ENCODE data around the gene FAM184A. TPM values are rescaled to one million over a fixed set of nuclear protein-coding genes. Genes with fewer than 3 reads are reported as not detected.

The FAM184A gene
- polyA plus RNA-seq, 1 donor (not counting 4 experiments of a cell fraction or from before 2014, with no cell fraction given), result 0.20 TPM

DNA sequence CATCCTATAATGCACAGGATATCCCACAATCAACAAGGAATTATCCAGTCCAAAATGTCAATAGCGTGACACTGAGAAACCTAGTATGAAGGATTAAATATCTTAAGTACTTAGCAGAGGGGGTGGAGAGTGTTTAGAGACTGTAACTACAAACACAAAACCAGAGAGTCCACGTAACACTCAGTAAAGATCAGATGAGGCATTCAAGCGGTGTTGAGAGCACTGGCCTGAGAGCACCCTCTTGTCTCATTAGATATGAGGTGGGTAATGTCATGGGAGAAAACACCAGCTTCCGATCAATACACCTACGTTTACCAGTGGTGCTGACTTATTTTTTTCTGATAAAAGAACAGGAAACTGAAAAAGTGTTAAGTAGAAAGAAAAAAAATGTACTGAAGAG is 2.3 kb downstream of the FAM184A start:
- no peak for FAIRE-seq
- H3K9me1 ChIP-seq (ENCODE audit: control insufficient read depth, extremely low read depth, insufficient read depth, low read length), result no peaks in the 10 kb centered on the region

DNA sequence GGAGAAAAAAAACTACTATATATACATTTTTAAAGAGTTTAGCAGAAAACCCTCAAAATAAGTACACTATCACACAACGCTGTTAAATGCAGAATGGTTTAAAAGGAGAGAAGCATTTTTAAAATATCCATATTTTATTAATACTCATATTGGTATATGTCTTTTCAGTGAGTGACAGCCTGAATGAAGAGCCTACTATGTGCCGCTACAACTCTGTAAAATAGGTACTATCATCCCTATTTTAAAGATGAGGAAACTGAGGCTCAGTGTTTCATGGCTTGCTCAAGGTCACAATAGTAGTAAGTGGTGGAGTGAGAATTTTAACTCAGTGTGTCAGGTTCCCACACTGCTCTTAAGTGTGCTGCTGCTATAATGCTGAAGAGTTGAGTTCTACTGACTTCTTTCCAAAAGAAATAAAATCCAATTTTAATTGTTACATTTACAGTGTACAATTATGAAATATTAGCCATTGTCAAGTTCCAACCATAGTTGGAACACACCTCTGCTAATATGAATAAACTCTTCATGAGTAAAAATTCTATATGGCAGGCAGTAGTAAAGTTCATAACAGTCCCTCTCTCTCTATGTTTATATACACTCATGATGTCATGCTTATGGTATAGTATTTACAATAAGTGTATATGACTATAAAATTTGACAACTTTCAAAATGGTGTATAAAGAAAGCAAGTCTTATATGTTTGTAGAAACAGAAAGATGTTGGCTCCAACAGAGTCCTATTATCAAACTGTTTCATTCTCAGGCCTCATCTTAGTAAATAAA is 3.1 kb downstream of the FAM184A start:
- H3K27me3 ChIP-seq (ENCODE audit: control insufficient read depth, extremely low read depth, insufficient read depth, low read length), result peaks cover 10% of the 10 kb centered on the region
- H3K9me3 ChIP-seq (ENCODE audit: control insufficient read depth, low read depth, low read length), result no peaks in the 10 kb centered on the region
- no peak for DNase-seq (ENCODE audit: low read depth, low spot score)
- TF ChIP-seq, protein P1, sequence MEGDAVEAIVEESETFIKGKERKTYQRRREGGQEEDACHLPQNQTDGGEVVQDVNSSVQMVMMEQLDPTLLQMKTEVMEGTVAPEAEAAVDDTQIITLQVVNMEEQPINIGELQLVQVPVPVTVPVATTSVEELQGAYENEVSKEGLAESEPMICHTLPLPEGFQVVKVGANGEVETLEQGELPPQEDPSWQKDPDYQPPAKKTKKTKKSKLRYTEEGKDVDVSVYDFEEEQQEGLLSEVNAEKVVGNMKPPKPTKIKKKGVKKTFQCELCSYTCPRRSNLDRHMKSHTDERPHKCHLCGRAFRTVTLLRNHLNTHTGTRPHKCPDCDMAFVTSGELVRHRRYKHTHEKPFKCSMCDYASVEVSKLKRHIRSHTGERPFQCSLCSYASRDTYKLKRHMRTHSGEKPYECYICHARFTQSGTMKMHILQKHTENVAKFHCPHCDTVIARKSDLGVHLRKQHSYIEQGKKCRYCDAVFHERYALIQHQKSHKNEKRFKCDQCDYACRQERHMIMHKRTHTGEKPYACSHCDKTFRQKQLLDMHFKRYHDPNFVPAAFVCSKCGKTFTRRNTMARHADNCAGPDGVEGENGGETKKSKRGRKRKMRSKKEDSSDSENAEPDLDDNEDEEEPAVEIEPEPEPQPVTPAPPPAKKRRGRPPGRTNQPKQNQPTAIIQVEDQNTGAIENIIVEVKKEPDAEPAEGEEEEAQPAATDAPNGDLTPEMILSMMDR (optimal IDR thresholded peaks at IDR 0.05 in 1 of 3, IDR thresholded peaks at IDR 0.05 in 1 of 3, conservative IDR thresholded peaks at IDR 0.05 in 1 of 3; ENCODE audit: extremely low read depth in 1 of 3, insufficient read depth in 2 of 3, low read length in 3 of 3), result no peak
- TF ChIP-seq EZH2 (IDR thresholded peaks at IDR 0.05; ENCODE audit: low read length), result no peak
- no peaks in the 10 kb centered on the region for H4K20me1 ChIP-seq (ENCODE audit: control insufficient read depth, extremely low read depth, insufficient read depth, low read length)
- no peak overlapping the region for H3K4me2 ChIP-seq (ENCODE audit: control insufficient read depth, extremely low read depth, insufficient read depth, low read depth, low read length)
- no peak overlapping the region for H3K27ac ChIP-seq (ENCODE audit: control insufficient read depth, insufficient read depth, low read length)
- no peak overlapping the region for H2AFZ ChIP-seq (ENCODE audit: control insufficient read depth, low read length)
- H3K79me2 ChIP-seq (ENCODE audit: control insufficient read depth, insufficient read depth, low read length), result no peaks in the 10 kb centered on the region
- H3K36me3 ChIP-seq (ENCODE audit: control insufficient read depth in 2 of 2, extremely low read depth in 1 of 2, insufficient read depth in 2 of 2, low read length in 2 of 2), result no peaks in the 10 kb centered on the region
- no peak overlapping the region for H3K9ac ChIP-seq (ENCODE audit: control insufficient read depth, extremely low read depth, insufficient read depth, low read length)
- no peak for FAIRE-seq
- dilution Hi-C loops (cut with MboI; ENCODE audit: extremely low pct_ligation_motif_present, low sequenced_read_pairs), result no loop called here
- peaks cover 4% of the 10 kb centered on the region for H3K4me1 ChIP-seq (ENCODE audit: control insufficient read depth, extremely low read depth, insufficient read depth, low read length)
- H3K4me3 ChIP-seq (ENCODE audit: control insufficient read depth in 2 of 3, extremely low read depth in 1 of 3, insufficient read depth in 2 of 3, low read depth in 1 of 3, low read length in 3 of 3), result no peak overlapping the region
- no peaks in the 10 kb centered on the region for H3K9me1 ChIP-seq (ENCODE audit: control insufficient read depth, extremely low read depth, insufficient read depth, low read length)

More for the DNA sequence above, 2.3 kb downstream of the FAM184A start:
- no peaks in the 10 kb centered on the region for H4K20me1 ChIP-seq (ENCODE audit: control insufficient read depth, extremely low read depth, insufficient read depth, low read length)
- H3K4me2 ChIP-seq (ENCODE audit: control insufficient read depth, extremely low read depth, insufficient read depth, low read depth, low read length), result no peak overlapping the region
- H3K4me3 ChIP-seq (ENCODE audit: control insufficient read depth in 2 of 3, extremely low read depth in 1 of 3, insufficient read depth in 2 of 3, low read depth in 1 of 3, low read length in 3 of 3), result no peak overlapping the region
- H3K36me3 ChIP-seq (ENCODE audit: control insufficient read depth in 2 of 2, extremely low read depth in 1 of 2, insufficient read depth in 2 of 2, low read length in 2 of 2), result no peaks in the 10 kb centered on the region
- no peaks in the 10 kb centered on the region for H3K79me2 ChIP-seq (ENCODE audit: control insufficient read depth, insufficient read depth, low read length)
- no peak overlapping the region for H3K27ac ChIP-seq (ENCODE audit: control insufficient read depth, insufficient read depth, low read length)
- no peak for TF ChIP-seq EZH2 (IDR thresholded peaks at IDR 0.05; ENCODE audit: low read length)
- TF ChIP-seq, protein P1 (optimal IDR thresholded peaks at IDR 0.05 in 1 of 3, IDR thresholded peaks at IDR 0.05 in 1 of 3, conservative IDR thresholded peaks at IDR 0.05 in 1 of 3; ENCODE audit: extremely low read depth in 1 of 3, insufficient read depth in 2 of 3, low read length in 3 of 3), result no peak
- H3K4me1 ChIP-seq (ENCODE audit: control insufficient read depth, extremely low read depth, insufficient read depth, low read length), result peaks cover 4% of the 10 kb centered on the region
- no peak overlapping the region for H3K9ac ChIP-seq (ENCODE audit: control insufficient read depth, extremely low read depth, insufficient read depth, low read length)
- DNase-seq (ENCODE audit: low read depth, low spot score), result no peak
- no peaks in the 10 kb centered on the region for H3K9me3 ChIP-seq (ENCODE audit: control insufficient read depth, low read depth, low read length)
- dilution Hi-C loops (cut with MboI; ENCODE audit: extremely low pct_ligation_motif_present, low sequenced_read_pairs), result no loop called here
- H3K27me3 ChIP-seq (ENCODE audit: control insufficient read depth, extremely low read depth, insufficient read depth, low read length), result peaks cover 10% of the 10 kb centered on the region
- H2AFZ ChIP-seq (ENCODE audit: control insufficient read depth, low read length), result no peak overlapping the region

All from keratinocyte (primary cell).